HG03159 (cell line): ENCODE data around the gene TBXAS1.

ENCODE experiments used
- ATAC-seq: cut with Tn5 transposase; IDR thresholded peaks from one replicate; pipeline ENCODE4 v1.9.1; 2021; ENCODE audit warnings: mild to moderate bottlenecking, moderate library complexity; ENCODE audit not compliant: unreplicated experiment

Gene TBXAS1

DNA sequence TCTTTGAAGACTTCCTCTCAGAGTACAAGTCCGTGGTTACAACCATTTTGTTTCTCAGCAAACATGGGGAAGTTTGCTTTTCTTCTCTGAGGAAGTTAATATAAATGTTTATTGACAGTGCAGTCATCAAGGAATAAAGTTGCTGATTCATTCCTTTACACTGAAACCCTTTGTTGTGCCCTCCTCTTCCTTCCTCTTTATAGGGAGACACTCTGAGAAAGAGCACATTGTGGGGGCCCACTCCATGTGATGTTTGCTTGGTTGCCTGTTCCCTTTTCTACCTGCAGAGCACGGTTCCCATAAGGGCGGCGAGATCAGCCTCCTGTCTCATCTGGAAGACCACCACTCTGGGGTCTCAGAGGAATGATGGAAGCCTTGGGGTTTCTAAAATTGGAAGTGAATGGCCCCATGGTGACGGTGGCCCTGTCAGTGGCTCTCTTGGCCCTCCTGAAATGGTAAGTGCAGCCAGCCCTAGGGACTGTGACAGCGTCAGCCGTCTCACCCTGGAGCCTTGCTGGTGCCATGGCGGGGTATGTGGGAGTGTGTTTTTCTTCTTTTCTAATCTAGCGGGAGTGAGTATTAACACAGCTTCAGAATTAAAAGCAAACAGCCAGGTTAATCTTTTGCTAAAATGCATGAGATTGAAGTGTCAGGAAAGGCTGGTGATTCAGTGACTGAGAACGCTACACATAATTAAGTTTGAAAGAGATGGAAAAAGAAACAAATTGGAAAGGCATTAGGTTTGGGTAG lies at the start of gene TBXAS1:
Gene TBXAS1 (plus strand): TSS at position 240 of the 750 bp plus-strand sequence. CDS start 127 bp downstream, at position 367.
- no peak for ATAC-seq

DNA sequence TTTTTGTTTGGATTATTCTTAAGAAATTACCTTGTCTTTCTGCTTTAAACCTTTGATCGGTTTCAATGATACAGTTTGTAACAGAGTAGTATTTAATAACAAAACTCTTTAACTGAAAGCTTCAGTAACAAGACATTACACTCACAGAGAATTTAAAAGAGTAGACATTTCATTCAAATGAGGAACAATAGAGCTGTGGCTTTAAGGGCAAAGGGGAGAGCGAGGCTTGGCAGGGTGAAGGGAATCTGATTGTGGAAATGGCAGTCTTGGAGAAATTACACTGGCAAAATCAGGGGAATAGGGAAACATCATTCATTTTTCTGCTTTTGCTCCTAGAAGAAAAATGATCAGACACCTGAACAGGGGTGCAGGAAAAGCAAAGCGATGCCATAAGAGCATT lies 46.1 kb upstream of the TBXAS1 start:
- ATAC-seq: no peak

DNA sequence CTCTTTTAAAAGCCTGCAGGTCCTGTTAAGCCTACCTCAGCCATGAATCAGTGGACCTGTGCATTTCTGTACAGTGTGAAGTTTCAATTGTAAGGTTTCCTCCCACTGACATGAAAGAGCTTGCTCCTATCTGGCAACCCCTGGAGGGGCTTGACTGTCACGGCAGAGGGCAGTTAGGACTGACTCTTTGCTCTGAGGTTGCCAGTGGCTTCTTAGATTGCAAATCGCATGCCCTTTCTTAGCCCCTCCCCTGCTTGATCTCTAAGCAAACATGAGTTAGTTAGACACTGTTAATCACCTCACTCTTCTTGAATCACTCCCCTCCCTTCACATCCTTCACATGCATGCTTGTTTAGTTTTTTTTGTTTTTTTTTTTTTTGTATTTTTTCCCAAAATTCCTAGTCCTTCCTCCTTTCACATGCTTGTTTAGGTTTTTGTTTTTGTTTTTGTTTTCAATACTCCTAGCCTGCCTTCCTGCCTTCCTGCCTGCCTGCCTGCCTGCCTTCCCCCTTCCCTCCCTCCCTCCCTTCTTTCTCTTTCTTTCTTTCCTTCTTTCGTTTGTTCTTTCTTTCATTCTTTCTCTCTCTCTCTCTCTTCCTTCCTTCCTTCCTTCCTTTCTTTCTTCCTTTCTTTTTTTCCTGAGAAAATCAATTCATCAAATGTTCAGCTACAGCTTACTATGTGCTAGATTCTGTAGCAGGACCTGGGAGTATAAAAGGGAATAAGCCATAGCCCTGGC lies 45.2 kb upstream of the TBXAS1 start:
- ATAC-seq: no peak

DNA sequence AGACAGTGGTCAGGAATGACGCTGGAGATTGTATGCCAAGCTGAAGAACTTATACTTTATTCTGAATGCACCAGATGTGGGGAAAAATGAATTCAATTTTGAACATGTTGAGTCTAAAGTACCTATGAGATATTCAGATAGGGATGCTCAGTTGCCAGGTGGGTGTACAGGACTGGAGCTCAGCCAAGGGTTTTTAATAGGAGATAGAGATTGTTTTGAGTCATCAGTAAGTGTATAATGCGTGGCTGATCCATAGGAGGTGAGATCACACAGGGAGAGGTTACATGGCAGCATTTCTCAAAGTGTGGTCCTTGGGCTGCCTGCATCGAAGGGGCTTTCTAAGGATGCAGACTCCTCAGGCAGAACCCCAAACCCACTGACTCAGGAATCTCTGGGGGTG lies 44.4 kb upstream of the TBXAS1 start:
- ATAC-seq: no peak

- ATAC-seq: no peak
Observed at GRCh38 chr7:139791316-139791715, 37.7 kb upstream of the TBXAS1 start.

DNA sequence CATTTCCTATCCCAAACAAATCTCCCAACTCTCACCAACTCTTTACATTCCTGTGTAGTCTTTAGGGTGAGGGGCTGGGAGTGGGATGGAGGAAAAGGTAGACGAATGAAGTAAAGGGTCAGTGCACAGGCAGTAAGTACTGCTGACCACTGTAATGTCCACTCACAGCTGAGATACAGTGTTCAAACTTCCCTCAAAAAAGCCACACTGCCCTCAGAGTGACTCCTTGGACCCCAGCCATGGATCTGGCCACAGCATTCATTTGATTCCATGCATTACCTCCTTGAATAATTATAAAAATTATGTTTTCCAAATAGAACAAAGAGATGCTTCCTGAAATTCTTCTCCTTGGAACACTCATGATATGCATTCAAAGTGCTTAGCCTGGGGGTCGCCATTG lies 31.5 kb upstream of the TBXAS1 start:
- ATAC-seq: no peak

DNA sequence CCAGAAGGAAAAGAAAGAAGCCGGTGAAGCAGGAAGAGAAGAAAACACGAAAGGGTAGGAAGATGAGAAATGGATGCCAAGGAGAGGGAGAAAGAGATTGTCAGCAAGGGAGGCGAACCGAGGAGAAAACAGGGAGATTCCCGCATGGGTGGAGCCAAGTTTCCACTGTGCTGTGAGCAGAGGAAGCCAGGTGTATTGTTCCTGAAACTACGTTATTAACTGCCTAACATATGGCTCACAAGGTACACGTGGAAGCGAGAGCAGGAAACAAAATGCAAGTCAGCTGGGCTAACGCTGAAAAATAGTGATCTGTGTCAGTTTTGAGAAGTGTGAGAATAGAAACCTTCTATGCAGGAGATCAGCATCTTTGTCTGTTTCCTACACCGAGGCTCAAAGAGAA lies 30.8 kb upstream of the TBXAS1 start:
- peak; percentile 78 for ATAC-seq

- no peak for ATAC-seq
Observed at GRCh38 chr7:139798892-139799291, 30.2 kb upstream of the TBXAS1 start.

DNA sequence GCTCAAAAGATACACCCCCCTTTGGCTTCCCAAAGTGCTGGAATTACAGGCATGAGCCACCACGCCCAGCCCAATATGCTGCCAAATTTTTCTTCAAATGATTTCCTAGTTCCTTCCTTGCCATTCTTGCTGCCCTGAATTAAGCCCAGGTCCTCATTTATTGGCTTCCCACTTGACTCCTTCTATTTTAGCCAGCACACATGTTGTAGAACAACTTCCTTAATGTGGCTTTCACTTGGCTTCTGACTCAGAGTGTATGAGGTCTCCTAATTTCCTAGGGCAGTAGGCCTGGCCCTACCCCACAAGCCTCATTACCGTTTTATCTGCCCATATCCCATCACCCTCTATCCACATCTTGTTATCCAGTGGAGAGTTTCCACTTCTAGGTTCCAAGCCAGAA lies 29.5 kb upstream of the TBXAS1 start:
- ATAC-seq: peak; percentile 51

DNA sequence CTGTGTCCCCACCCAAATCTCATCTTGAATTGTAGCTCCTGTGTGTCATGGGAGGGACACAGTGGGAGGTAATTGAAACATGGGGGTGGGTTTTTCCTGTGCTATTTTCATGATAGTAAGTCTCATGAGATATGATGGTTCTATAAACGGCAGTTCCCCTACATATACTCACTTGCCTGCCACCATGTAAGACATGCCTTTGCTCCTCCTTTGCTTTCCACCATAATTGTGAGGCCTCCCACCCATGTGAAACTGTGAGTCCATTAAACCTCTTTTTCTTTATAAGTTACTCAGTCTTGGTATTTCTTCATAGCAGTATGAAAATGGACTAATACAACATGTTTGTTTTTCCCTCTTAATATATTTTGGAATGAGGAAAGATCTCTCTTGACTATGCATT lies 24.5 kb upstream of the TBXAS1 start:
- ATAC-seq: no peak

DNA sequence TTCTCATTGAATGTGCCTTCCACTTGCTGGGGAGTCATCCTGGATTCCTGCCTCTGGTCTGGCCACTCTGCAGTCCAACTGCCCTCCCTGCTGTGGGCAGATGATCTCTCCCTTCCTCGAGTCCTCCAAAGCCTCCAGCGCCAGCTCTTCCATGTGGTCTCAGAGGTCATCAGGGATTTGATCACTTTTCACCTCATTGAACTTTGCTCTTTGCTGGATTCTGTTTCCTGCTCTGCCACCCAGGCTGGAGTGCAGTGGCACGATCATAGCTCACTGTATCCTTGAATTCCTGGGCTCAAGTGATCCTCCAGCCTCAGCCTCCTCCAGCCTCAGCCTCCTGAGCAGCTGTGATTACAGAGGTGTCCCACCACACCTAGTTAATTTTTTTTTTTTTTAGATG lies 22.1 kb upstream of the TBXAS1 start:
- ATAC-seq: no peak

DNA sequence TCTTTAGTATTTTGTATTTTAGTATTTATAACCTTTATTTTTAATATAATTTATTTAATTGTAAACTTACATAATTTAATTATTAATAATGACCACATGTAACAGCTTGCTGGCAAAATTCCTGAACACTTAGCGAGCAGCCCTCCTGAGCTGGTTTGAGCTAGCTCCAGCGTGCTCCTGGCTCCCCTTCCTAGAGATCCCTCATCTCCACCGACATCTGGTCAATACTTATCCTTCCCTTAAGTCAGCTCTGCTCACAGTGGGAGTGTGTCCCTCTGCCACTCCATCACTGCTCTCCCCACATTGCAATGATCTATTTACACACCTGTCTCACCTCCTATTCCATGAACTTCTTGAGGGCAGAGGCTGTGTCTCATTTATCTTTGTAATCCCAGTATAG lies 20.6 kb upstream of the TBXAS1 start:
- ATAC-seq: no peak

- ATAC-seq: no peak
Observed at GRCh38 chr7:139808846-139809442, 20.1 kb upstream of the TBXAS1 start.

GRCh38 chr7:139811066-139811465 lies 18.0 kb upstream of the TBXAS1 start:
- no peak for ATAC-seq

DNA sequence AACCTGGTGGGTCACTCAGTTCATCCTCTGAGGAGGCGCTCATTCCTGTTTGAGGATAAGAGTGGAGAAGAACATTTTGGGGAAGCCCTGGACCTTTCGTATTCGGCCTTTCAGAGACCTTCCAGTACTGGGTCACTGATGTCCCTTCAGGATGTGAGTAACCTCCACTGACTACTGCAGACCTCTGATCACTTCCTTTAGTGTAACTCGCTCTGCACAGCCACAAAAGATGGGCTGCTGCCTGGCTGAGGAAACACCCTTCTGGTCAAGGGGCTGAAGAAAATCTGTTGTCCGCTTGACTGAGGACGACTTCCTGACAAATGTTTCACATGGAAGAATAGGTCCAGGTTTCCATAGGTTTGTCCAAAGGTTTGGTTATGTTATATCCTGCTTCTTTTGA lies 15.9 kb upstream of the TBXAS1 start:
- no peak for ATAC-seq

- ATAC-seq: no peak
Observed at GRCh38 chr7:139813689-139814088, 15.4 kb upstream of the TBXAS1 start.

DNA sequence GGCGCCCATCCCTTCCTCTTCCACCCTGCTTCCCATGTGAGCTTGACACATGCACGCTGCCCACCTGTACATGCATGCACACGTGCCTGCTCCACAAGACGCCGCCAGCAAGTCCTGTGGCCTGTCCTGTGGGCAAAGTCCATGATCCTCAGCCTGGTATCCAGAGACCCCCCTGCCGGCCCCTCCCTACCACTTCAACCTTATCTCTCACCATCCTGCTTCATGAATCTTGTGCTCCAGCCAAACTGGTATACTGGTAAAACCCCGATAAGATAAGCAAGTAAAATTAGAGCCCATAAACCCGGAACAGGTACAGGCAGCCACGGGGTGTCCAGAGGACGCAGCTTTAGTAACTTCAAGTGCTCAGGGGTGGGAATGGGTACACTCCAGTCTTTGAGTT lies 11.8 kb upstream of the TBXAS1 start:
- no peak for ATAC-seq

DNA sequence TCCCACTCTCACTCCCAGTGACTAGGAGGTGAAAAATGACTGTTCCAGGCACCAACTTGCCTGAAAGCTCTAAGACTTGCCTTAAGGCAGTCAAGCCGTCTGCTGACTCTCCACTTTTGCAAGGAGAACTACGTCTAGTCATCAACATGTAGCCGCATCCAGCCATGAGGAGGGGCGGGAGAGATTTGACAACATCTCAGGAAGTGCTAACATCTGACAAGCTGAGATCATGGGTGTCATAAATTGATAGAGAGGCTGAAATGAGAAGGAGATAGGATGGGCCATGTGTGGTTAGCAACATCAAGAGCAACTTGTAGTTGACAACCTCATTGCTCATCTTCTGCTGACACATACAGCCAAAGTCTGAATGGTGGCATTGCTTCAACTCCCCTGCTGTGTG lies 9.0 kb upstream of the TBXAS1 start:
- ATAC-seq: no peak

DNA sequence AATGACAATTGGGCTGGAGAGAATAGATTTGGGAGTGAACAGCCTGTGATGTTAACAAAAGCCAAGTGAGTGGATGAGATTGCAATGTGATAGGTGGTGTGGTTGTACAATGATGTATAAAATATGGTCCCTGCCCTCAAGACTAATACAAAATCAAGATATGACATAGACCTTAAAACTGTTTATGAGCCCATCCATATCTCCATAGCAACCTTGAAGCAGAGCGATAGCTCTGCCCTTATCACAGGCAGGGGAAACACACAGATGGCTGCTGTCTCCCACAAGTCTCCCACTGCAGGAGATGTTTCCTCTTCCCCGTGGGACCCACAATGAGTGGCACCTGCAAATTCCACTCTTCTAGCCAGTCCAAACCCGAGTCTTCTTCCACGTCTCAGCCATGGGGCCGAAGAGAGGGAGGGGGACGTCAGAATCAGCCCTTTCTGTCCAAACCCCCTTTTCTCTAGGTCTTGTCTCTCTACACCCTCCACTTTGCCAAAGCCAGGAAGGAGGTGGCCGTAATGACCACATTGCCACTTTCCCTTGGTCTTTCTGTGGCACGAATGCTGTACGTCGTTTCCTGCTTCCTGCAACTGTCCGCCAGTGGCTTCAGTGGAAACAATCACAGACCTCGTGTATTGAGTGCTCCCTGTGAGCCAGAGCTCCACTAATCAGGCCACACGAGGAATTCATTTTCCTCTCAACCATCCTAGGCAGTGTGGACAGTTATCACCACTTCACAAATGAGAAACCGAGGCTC lies 7.5 kb upstream of the TBXAS1 start:
- ATAC-seq: no peak

- no peak for ATAC-seq
Observed at GRCh38 chr7:139822855-139823254, 6.2 kb upstream of the TBXAS1 start.

DNA sequence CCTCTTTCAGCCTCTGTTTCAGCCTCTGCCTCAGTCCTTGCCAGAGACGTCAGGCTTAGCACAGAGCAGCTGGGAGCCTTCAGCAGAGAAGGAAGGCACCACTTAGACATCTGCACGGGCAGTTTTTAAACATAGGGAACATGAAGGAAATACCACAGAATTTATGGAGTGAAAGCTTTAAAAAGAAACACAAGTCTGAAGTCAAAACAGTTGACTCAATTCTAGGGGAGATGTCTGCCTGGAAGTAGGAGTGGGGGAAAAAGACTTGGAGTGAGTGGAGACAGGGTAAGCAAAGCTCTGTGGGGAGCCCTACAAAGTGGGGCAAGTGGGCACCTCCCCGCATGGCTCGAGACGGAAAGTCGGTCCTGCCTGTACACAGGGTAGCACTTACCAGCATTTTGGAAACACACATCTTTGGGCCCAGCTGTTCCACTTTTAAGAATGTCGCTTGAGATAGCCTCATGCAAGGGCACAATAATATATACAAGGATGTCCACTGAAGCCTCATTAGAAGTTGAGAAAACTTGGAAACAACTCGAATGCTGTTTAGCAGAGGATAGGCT lies 5.0 kb upstream of the TBXAS1 start:
- no peak for ATAC-seq
